GM13976 (cell line): ENCODE results near the gene RABAC1.

Experiments used
- DNase-seq: peaks from one replicate; pipeline ENCODE4 v3.0.0; 2012; ENCODE audit warnings: low spot score
- in situ Hi-C: fragments of 300-500 bp; cut with MboI; formaldehyde crosslinking; loops from one replicate; pipeline ENCODE4 v1.12.0; 2022; ENCODE audit warnings: low sequenced_read_pairs, mixed read lengths, inconsistent platforms; ENCODE audit not compliant: unreplicated experiment
- TF ChIP-seq, protein P1 (sequence below): IDR thresholded peaks from 2 replicates; pipeline ENCODE4 v1.5.1; 2012; ENCODE audit warnings: borderline replicate concordance, mild to moderate bottlenecking; ENCODE audit not compliant: insufficient read depth; ENCODE audit errors: extremely low read depth, missing control alignments, control extremely low read depth

RABAC1 gene

DNA sequence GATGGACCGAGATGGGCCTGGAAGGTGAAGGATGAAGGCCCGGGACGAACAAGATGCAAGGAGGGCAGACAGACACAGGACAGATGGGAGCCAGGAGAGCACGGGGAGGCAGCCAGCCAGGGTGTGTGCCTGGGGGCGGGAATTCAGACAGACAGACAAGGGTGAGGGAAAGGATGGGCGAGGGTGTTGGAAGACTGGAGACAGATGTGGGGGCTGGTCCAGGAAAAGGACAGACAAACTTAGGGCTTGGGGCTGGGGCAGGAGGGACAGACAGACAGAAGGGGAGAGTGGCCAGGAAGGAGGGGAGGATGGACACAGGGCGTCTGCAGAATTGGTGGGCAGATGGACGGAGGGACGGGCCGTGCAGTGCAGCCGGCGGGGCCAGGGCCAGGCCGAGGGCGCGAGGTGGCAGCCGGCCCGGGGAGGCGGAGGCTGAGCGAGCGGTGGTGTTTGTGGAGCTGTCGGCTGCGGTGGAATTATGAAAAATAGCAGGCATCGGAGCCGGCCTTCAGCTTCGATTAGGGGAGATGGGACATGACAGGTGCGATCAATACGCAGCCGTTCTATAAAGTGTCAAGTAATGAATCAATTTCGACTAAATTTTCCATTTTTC, 26.3 kb downstream of the RABAC1 start:
- DNase-seq: no peak
- TF ChIP-seq, protein P1, sequence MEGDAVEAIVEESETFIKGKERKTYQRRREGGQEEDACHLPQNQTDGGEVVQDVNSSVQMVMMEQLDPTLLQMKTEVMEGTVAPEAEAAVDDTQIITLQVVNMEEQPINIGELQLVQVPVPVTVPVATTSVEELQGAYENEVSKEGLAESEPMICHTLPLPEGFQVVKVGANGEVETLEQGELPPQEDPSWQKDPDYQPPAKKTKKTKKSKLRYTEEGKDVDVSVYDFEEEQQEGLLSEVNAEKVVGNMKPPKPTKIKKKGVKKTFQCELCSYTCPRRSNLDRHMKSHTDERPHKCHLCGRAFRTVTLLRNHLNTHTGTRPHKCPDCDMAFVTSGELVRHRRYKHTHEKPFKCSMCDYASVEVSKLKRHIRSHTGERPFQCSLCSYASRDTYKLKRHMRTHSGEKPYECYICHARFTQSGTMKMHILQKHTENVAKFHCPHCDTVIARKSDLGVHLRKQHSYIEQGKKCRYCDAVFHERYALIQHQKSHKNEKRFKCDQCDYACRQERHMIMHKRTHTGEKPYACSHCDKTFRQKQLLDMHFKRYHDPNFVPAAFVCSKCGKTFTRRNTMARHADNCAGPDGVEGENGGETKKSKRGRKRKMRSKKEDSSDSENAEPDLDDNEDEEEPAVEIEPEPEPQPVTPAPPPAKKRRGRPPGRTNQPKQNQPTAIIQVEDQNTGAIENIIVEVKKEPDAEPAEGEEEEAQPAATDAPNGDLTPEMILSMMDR: no peak
- in situ Hi-C loops: no loop called here

DNA sequence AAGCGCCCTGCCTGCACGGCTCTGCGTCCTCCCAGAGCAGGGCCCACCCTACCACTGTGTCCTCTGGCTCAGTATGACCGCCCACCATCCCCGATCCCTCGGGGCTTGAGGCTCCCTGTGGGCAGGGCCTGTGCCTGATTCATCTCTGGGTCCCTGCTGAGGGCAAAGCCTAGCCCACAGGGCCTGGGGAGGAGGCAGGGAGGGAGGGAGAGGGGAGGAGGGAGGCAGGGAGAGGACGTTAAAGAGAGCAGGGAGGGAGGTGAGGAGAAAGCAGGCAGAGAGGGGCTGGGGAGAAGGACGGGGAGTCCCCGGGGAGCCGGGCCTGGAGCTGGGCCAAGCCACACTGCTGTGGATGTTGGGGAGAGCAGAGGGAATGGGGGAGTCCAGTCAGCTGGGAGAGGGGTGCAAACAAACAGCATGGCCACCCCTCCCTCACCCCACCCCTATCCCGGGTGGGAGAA, 26.8 kb downstream of the RABAC1 start:
- in situ Hi-C loops: no loop called here
- no peak for DNase-seq
- TF ChIP-seq, protein P1: no peak

DNA sequence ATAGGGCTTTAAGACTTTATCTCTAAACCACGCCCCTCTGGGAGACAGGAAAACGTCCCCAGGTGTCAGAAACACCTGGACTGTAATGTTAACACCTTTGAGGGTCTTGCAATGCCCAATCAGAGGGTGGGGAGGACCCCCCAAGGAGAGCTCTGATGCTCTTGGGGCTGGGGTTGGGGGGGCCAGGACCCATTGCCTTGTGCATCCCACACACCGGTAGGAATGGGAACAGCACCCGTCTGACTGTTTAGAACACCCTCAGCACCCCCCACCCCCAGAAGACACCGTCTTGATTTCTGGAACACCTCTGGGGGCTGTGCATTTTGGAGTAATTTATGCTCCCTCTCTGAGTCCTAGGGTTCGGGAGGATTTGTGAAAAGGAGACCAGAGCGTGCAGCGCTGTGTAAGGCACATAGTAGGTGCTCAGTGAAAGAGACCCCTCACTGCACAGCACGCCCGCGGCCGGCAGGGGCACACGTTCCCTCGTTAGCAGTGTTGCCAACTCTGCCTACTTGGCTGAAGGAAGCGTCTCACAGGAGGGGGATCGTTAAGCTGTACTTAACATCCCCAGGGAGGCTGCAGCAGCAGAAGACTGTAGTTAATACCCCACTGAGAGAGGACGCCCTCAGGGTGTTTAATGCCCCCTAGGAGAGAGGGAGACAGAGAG, 28.1 kb downstream of the RABAC1 start:
- DNase-seq: no peak
- TF ChIP-seq, protein P1: no peak
- in situ Hi-C loops: no loop called here

DNA sequence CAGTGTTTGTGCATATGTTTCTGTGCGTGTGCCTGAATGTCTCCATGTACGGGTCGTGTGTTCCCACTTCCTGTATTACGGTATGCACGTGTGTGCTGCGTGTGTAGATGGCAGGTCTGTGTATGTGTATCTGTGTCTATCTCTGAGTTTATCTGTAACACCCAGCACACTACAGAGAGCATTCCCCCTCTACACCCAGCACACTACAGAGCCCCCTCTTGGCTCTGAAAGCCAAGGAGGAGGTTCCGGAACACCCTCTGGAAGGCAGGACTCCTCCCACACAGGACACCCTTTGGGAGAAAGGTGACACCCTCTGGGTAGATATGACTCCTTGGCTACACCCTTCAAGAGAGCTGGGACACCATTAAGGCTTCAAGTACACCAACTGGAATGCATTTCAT, 28.8 kb downstream of the RABAC1 start:
- no peak for DNase-seq
- in situ Hi-C loops: no loop called here
- TF ChIP-seq, protein P1: no peak

DNA sequence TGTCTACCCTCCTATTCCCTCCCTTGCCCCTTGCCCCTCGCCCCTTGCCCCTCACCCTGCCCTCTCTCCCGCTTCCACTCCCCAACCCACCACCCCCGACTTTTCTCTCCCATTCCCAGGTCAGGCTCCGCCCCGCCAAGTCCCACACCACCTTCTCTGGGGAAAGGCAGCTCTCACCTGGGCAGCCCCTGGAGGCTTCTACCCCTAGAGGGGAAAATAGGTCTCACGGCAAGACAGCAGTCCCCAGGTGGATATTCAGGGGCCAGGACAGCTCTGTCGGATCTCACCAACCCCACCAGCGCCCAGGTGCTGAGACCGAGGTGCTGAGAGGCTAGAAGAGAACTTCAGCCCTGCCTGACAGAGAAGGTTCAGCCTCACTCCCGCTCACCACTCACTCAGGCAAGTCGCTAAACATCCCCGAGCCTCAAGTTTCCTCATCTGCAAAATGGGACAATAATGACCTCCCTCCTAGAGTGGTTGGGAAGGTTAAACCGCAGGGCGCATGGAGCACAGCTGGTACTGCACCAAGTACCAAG, 29.5 kb downstream of the RABAC1 start:
- TF ChIP-seq, protein P1: no peak
- in situ Hi-C loops: no loop called here
- no peak for DNase-seq

DNA sequence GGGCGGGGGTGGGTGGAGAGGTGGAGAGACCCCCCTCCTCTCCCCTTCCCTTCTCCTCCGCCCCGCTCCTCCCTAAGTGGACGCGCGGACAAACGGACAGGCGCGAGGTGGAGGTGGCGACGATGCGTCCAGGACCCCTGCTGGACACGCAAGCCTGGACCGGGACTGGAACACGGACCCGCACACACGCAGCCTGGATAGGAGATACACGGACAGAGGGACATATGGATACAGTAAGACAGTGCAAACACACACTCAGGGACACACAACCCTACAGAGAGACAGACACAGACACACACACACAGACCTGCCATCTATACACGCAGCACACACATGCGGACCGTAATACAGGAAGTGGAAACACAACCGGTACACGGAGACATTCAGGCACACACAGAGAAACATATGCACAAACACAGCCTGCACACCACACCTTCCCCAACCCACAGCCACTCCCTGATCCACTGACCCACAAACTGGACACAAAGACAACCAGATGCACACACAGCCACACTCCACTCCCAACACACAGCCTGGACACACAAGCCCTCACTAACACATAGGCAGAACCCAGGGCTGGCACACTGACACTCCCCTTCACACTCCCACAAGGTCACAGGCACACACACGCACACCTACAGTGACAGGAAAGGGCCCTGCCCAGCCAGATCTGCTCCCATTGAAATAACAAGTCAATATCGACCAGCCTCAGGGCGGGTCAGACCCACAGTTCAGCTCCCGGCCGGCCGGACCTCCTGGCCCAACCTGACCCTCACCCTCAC, 30.2 kb downstream of the RABAC1 start:
- TF ChIP-seq, protein P1: no peak
- in situ Hi-C loops: no loop called here
- no peak for DNase-seq
